ENCODE data around the gene UNC45A.
A peak's percentile ranks its signal among the peaks of the same experiment; 100 is the strongest.

The UNC45A gene

DNA sequence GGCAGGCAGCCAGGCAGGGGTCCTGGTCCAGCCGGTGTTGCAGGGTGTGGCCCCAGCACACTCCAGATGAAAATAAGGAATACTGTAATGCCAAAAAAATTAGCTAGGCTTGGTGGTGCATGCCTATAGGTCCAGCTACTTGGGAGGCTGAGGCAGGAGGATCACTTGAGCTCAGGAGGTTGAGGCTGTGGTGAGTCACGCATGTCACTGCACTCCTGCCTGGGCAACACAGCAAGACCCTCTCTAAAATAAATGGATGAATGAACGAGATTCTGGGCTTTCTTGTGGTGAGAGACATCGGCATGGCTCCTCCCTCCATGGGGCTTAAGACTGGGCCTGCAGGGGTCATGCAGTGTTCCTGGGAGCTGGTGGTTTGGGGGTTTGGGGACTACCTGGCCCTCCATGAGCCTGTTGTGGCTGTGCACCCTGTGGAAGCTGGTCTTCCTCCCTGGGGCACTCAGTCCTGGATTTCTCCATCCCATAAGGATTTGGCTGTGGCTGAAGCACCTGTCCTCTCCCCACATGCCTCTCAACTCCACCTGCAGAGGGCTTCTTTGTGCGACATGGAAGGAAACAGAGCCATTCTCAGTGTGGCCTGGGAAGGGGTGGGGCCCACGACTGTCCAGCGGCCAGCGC, 12.0 kb downstream of the UNC45A start:
- no peak for DNase-seq

DNA sequence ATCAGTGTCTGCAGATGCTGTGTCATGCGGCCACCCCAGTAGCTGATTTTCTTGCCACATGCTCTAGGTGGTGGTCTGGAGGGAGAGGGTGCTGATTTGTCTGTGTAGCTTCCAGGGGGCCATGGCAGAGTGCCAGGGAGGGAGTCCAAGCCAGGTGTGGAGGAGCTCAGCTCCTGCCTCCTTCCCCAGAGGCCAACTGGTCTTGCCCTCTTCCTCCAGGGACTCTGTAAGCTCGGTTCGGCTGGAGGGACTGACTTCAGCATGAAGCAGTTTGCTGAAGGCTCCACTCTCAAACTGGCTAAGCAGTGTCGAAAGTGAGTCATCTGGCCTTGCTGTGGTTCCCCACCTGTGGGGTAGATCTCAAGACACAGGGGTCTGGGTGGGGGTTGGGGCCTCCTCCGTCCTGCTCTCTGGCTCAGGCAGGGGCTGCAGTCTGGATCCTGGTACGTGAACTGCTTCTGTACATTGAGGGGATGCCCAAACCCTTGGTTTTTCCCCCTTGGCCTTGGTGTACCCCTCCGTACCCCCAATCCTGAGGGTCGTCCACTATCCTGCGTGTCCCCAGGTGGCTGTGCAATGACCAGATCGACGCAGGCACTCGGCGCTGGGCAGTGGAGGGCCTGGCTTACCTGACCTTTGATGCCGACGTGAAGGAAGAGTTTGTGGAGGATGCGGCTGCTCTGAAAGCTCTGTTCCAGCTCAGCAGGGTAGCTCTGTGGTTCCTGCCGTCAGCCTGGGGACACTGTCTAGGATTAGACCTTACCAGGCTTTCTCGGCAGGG, 12.7 kb downstream of the UNC45A start:
- no peak for DNase-seq

DNA sequence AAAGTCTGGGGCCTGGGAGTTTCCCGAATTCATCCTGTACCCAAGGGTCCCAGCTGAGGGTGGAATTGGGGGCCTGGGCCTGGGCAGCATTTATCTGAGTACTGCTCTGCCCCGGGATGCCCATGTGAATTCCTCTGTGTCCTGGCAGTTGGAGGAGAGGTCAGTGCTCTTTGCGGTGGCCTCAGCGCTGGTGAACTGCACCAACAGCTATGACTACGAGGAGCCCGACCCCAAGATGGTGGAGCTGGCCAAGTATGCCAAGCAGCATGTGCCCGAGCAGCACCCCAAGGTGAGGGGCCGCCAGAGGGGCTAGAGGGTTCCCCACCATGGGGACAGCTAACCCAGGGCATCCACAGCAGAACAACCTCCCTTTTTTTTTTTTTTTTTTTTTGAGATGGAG, 13.4 kb downstream of the UNC45A start:
- no peak for DNase-seq

DNA sequence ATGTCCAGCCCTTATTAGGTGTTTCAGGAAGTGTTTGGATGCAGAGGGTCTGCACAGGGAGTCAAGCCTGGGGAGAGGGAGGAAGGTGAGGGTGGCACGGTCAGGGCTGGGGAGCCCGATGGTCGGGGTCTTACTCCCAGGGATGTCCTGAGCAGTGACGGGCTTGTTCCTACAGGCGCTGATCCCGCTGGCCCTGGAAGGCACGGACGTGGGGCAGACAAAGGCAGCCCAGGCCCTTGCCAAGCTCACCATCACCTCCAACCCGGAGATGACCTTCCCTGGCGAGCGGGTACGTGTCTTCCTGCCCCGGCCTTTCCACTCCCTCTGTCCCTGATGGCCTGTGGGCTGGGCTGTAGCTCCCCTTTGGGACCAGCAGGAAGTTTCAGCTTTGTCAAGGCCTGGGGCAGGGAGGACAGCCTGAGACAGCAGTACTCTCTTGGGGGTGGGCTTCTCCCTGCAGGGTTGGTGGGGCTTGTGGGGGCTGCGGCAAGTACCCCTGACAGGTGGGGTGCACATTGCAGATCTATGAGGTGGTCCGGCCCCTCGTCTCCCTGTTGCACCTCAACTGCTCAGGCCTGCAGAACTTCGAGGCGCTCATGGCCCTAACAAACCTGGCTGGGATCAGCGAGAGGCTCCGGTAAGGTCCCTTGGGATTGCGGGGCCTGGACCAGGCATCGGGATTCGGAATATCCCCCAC, 15.0 kb downstream of the UNC45A start:
- no peak for DNase-seq

DNA sequence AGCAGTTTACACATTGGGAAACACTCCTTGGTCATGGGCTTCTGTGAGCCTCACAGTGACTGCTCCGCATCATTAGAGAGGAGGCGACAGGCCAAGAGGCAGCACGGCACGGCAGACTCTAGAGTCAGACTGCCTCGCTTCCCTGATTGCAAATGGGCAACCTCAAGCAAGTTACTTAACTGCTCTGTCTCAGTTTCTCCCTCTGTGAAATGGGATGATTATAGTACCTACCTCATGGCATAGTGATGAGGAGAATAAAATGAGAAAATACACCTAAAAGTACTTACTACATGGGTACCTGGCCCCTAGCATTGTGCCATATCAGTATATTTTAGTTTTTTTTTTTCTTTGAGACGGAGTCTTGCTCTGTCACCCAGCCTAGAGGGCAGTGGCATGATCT, 15.6 kb downstream of the UNC45A start:
- no peak for DNase-seq

DNA sequence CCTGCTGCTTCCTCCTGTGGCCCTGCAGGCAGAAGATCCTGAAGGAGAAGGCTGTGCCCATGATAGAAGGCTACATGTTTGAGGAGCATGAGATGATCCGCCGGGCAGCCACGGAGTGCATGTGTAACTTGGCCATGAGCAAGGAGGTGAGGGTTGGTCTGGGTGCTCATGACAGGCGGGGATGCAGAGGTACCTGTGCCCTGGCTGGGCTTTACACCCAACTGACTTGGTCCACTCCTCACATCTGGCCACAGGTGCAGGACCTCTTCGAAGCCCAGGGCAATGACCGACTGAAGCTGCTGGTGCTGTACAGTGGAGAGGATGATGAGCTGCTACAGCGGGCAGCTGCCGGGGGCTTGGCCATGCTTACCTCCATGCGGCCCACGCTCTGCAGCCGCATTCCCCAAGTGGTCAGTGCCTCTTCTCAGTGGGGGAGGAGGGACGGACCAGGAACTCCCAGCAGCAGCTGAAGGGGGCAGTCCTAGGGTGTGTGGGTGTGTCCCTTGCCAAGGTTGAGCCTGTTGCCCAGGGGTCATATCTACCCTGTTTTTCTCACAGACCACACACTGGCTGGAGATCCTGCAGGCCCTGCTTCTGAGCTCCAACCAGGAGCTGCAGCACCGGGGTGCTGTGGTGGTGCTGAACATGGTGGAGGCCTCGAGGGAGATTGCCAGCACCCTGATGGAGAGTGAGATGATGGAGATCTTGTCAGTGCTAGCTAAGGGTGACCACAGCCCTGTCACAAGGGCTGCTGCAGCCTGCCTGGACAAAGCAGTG, 18.0 kb downstream of the UNC45A start:
- no peak for DNase-seq

DNA sequence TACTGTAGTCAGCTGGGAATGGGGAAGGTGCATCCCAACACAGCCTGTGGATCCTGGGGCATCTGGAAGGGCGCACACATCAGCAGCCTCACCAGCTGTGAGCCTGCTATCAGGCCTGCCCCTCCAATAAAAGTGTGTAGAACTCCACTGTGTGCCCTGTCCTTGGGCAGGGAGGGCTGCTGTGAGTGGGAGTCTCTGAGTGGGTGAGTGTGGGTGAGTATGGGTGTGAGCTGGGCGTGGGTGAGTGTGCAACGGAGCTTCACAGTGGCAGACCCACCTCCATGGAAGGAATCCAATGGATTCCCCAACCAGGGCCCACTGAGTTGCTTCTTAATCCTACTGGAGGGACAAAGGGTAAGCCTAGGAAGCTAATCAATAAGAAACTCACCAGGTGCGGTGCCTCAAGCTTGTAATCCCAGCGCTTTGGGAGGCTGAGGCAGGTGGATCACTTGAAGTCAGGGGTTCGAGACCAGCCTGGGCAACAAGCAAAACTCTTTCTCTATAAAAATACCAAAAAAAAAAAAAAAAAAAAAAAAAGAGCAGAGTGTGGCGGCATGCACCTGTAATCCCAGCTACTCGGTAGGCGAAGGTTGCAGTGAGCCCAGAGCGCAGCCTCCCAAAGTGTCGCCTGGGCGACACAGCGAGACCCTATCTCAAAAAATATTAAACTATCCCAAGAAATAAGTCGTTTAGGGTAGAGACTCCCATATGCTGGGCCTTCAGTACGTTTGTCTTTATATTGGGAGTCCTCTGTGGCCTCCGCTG, 19.0 kb downstream of the UNC45A start:
- DNase-seq: no peak

DNA sequence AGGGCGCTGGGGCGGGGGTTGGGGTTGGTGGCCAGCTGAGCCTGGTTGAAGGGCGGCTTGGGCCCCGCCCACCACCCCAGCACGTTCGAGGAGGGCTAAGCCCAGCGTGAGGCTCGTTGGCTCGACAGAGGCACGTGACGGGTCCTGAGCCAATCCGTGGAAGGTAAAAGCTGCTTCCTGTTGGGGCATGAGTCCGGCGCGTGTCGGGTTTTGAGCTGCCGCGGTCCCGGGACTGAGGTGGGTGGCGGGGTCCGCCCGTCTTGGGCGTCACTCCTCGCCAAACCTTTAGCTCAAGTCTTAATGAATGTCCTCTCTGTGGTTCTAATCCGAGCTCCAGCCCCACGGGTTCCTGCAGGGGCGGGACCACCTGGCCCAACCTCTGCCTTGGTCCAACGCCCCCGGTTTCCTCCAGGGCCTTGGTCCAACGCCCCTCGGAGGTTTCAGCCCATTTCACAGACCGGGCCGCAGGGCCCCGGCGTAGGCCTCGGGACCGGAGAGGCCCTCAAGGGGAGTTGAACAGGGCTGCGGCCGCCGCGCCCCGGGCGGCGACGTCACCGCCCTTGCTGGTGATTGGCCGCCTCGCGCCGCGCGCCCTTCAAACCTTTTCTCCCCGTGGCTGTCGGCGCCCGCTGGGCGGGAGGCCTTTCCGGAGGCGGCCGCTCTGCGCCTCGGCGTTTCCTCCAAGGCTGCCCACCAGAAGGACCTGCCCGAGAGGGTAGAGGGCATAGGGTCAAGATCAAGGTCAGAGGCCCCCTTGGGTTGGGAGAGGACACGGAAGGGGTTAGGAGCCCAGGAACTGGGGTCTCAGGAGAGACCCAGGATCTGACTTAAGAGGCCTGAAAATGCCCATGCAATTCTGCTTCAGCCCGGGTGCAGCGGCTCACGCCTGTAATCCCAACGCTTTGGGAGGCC, 19.9 kb downstream of the UNC45A start, which contains the start of gene RCCD1:
Gene RCCD1, plus strand, starts transcription at position 173 of the 912 bp plus-strand sequence. CDS start 1,851 bp downstream, outside the sequence.
- peak; percentile 81 for DNase-seq

DNA sequence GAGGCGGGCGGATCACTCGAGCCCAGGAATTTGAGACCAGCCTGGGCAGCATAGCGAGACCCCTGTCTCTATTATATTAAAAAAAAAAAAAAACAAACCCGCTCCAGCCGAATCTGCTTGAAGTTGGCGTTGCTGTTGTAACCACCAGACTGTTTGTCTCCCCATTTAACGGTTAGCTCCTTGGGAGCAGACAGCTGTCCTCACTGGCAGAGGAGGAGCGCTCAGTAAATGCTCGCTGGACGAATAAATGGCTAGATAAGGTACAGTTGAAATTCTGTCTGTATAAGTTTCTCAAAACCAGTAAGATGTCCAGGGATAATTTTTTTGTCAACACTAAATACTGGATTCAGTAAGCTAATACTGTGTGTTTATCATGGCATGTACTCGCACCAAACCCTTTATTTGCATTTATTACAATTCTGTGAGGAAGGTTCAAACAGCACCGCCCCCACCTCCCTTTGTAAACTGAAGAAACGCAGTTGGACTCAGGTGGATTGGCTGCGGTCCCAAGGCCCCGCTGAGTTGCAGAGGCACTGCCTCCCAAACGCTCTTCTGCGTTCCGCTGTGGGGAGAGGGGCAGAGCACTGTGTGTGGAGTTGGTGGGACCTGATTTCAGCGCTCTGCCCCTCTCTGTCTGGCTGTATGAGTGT, 20.7 kb downstream of the UNC45A start:
- DNase-seq: no peak

DNA sequence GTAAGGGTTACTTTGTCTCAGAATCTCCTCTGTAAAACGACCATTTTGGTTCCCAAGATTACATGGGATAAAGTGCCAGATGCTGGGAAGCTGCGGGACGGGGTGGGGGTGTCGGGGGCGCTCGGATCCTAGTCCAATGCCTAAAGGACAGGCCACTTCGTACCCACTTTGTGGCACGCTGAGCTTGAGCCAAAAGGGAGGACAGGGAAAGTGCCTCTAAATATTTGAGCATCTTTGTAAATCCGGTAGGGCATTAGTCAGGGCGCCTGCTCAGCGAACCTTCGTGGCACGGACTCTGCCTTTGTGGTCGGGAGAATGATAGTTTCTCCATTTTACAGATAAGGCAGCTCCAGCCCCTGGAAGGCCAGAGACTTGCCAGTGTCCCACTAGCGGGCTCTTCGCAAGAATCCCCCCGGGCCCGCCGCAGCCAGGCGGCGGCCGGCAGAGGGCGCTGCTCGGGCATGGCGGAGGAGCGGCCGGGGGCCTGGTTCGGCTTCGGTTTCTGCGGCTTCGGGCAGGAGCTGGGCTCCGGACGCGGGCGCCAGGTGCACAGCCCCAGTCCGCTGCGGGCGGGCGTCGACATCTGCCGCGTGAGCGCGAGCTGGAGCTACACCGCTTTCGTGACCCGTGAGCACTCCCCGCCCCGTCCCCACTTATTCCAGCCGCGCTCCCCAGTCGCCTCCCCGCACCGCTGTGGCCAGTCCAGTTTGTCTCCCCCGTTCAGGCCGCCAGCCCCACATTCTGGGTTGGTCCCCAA, 21.4 kb downstream of the UNC45A start:
- DNase-seq: peak; percentile 33

DNA sequence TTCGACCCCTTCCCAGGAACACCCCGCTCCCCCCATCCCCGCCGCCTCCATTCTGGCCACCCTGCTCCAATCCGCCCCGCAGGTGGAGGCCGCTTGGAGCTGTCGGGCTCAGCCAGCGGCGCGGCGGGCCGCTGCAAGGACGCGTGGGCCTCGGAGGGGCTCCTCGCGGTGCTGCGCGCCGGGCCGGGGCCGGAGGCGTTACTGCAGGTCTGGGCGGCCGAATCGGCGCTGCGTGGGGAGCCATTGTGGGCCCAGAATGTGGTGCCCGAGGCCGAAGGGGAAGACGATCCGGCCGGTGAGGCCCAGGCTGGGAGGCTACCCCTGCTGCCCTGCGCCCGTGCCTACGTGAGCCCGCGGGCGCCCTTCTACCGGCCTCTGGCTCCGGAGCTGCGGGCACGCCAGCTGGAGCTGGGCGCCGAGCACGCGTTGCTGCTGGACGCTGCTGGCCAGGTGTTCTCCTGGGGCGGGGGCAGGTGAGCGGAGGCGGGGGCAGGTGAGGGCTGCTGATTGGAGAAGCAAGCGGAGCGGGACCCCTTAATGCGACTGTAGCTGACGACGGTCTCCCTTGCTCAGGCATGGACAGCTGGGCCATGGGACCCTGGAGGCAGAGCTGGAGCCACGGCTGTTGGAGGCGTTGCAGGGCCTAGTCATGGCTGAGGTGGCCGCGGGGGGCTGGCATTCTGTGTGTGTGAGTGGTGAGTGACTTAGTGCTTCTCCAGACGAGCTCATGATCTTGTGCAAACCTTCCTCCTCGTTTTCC, 22.1 kb downstream of the UNC45A start:
- peak; percentile 21 for DNase-seq

DNA sequence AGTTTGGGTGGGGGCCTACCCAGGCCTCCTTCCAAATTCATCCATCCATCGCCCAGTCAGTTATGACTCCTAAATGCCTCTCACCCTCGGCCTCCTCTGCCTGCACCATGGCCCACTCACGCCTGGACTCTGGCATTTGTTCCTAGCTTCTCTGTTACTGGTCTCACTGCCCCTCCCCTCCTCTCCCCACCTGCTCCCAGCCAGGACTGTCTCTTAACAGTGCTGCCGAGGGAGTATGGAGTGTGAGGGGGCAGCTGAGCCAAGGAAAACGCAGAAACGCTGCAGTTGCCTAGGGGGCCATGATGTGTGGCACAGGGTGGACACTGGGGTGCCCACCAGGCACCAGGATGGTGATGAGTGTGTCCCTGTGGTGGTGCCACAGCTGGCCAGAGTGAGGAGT, 22.7 kb downstream of the UNC45A start:
- DNase-seq: no peak

DNA sequence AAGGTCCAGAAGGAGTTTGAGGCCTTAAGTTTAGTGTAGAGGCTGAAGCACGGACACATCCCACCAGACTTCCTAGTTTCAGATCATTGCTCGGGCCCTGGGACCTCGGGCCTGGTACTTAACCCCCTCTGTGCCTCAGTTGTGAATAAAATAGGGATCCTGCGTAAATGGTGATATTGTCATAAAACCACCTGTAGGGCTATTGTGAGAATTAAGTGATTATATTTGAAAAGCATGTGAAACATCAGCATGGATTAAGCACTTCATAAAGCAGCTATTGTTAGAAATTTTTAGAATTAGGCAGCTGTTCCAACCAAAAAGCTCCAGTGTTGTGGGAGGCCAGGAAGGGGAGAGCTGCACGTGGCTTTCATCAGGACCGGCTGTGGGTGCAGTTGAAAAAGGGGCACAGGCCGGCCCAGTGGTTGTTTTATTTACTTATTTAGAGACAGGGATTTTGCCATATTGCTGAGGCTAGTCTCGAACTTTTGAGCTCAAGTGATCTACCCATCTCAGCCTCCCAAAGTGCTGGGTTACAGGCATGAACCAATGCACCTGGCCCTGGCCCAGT, 24.0 kb downstream of the UNC45A start:
- no peak for DNase-seq

DNA sequence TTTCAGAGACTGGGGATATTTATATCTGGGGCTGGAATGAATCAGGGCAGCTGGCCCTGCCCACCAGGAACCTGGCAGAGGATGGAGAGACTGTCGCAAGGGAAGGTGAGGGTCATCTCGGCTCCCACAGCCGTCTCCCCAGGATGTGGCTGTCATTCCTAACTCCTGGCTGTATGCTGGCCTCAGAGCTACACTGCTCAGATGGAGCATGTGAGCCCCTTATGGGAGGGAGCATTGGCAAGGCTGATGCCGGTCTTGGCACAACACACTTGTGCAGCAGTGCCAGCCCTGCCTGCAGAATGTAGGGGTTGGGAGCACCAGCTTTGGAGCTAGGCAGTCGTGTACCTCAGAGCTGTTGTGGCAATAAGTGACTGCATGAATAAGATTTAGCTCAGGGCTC, 24.8 kb downstream of the UNC45A start:
- no peak for DNase-seq

DNA sequence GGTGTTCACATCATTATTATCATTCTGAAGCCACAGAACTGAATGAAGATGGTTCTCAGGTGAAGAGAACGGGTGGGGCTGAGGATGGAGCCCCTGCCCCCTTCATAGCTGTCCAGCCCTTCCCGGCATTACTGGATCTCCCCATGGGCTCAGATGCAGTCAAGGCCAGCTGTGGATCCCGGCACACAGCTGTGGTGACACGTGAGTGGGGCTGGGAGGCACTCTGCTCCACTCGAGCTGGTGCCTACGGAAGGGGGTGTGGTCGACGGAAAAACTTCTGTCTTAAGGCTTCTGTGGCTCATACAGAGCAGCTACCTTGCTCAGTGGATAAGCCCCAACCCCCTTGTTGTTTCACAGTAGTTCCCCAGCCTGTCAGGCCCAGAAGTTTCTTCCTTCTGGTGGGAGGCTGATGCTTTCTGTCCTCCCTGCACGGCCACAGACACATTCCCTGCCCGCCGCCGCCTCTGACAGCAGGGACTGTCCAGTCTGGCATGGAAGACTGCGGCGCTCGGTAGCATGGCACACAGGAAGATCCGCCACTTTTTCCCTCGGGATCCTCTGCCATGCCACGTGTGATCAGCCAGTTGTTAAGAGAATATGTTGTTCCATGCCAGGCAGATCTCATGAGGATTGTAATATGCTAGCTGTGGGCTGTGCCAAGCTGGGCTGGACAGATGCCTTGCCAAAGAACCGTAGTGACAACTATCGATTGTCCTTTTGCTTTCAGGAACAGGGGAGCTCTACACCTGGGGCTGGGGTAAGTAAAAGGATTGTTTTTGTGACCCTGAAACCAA, 25.4 kb downstream of the UNC45A start:
- no peak for DNase-seq

DNA sequence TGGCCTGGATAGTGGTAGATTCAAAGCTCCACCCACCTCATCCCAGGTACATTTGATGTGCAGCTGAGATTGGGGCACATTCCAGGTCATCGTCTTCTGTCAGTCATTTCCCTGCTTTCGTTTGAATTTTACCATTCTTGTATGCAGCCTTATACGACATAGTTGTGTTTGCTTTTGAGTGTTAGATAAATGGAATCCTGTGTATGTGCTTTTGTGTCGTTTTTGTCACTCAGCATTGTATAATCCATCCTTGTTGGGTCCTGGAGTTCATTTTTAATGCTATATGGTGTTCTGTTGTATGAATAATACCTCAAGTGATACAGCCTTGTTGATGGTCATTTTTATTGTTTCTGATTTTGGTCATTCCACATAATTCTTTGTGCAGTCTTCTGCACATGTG, 26.9 kb downstream of the UNC45A start:
- no peak for DNase-seq

DNA sequence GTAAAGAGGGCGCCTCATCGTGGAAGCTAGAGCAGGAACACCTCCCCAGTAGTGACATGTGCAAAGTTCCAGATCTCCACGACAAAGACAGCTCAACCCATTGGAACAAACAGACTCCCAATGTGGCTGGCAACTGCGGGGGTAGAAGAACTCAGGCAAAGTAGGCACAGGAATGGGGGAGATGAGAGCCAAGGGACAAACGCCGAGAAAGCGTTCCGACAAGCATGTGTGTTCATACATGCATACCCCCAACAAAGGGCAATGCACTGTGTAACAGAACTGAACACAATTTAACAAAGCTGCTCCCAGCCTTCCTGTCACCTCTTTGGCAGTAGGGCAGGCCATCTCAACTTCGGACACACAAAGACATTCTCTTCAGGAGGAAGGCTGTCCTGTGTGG, 31.2 kb downstream of the UNC45A start:
- no peak for DNase-seq

DNA sequence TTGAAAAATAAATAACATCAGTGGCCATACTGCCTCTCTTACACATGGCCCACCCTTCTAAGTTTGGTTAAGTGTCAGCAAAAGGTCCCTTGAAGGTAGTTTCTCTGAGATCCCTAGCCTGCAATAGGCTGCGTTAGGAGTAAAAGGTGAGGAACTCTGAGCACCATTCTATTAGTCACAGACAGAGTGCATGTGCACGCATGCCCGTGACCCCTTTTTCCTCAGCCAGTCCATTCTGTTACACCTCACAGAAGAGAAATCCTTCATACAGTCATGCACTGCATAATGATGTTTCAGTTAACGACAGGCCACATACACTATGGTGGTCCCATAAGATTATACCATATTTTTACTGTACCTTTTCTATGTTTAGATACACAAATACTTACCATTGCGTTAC, 32.1 kb downstream of the UNC45A start:
- no peak for DNase-seq

All from kidney glomerular epithelial cell (primary cell).